Glutamatergic neuron (in vitro differentiated cells): ENCODE data around the gene RAB40A. TPM values are rescaled to one million over a fixed set of nuclear protein-coding genes. Genes with fewer than 3 reads are reported as not detected.
"Not testable (repeated sequence)": the region's sequence is repeated elsewhere in the genome, so short reads cannot be mapped to it uniquely, and the experiment has no call there.

Experiments
- DNase-seq: peaks from one replicate; pipeline ENCODE4 v3.0.0; 2022
- H3K27ac Mint-ChIP-seq: one replicate; pipeline ENCODE4 v1.8.0; 2020; ENCODE audit warnings: mild to moderate bottlenecking, mixed read lengths, inconsistent platforms; ENCODE audit not compliant: unreplicated experiment
- H3K27me3 Mint-ChIP-seq: one replicate; pipeline ENCODE4 v1.8.0; 2020; ENCODE audit warnings: mild to moderate bottlenecking, moderate library complexity, mixed read lengths, inconsistent platforms; ENCODE audit not compliant: unreplicated experiment
- H3K36me3 Mint-ChIP-seq: one replicate; pipeline ENCODE4 v1.8.0; 2020; ENCODE audit warnings: mild to moderate bottlenecking, mixed read lengths, inconsistent platforms; ENCODE audit not compliant: unreplicated experiment
- H3K4me1 Mint-ChIP-seq: one replicate; pipeline ENCODE4 v1.8.0; 2020; ENCODE audit warnings: mild to moderate bottlenecking, low read depth, mixed read lengths, inconsistent platforms; ENCODE audit not compliant: unreplicated experiment
- H3K4me3 Mint-ChIP-seq: one replicate; pipeline ENCODE4 v1.8.0; 2020; ENCODE audit warnings: mild to moderate bottlenecking, mixed read lengths, inconsistent platforms; ENCODE audit not compliant: unreplicated experiment
- H3K9me3 Mint-ChIP-seq: one replicate; pipeline ENCODE4 v1.8.0; 2020; ENCODE audit warnings: mild to moderate bottlenecking, moderate library complexity, mixed read lengths, inconsistent platforms; ENCODE audit not compliant: unreplicated experiment
- total RNA-seq: library from RNA; stranded (reverse); fragmentation: NEBNext Ultra II Directional; extraction: Animal tissue kit (Norgen Biotek cat#: 25700); gene quantifications from one replicate; pipeline ENCODE4 v1.2.1, GENCODE V29; 2021; ENCODE audit not compliant: unreplicated experiment
- TF ChIP-seq, protein P1 (sequence below): fragments of 200-600 bp; sonication (generic); IDR thresholded peaks from one replicate; pipeline ENCODE4 v1.5.0; 2021; ENCODE audit not compliant: partially characterized antibody, unreplicated experiment

RAB40A gene
- total RNA-seq, 1 donor from 2014 or later = 0.47 TPM

DNA sequence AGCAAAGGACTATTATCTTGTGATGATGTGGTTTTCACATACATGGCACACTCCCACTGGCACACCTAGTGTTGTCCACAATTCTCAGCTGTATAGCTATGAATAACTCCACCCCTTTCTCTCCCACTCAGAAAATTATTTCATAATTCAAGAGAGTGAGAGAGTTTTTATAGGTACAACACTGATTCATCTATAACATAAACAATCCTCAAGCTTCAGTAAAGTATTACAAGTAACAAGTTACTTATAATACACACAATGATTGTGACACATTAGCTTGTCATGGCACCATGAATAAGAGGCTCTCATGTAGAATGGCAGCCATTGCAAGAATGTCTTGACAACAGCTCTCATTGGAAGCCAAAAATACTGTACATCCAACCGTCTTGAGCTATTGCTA, 43.9 kb downstream of the RAB40A start:
- DNase-seq = no peak
- H3K4me3 Mint-ChIP-seq = no peak overlapping the region
- H3K4me1 Mint-ChIP-seq = no peaks in the 10 kb centered on the region
- TF ChIP-seq, protein P1, sequence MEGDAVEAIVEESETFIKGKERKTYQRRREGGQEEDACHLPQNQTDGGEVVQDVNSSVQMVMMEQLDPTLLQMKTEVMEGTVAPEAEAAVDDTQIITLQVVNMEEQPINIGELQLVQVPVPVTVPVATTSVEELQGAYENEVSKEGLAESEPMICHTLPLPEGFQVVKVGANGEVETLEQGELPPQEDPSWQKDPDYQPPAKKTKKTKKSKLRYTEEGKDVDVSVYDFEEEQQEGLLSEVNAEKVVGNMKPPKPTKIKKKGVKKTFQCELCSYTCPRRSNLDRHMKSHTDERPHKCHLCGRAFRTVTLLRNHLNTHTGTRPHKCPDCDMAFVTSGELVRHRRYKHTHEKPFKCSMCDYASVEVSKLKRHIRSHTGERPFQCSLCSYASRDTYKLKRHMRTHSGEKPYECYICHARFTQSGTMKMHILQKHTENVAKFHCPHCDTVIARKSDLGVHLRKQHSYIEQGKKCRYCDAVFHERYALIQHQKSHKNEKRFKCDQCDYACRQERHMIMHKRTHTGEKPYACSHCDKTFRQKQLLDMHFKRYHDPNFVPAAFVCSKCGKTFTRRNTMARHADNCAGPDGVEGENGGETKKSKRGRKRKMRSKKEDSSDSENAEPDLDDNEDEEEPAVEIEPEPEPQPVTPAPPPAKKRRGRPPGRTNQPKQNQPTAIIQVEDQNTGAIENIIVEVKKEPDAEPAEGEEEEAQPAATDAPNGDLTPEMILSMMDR = no peak
- no peaks in the 10 kb centered on the region for H3K36me3 Mint-ChIP-seq
- no peaks in the 10 kb centered on the region for H3K9me3 Mint-ChIP-seq
- no peaks in the 10 kb centered on the region for H3K27me3 Mint-ChIP-seq
- H3K27ac Mint-ChIP-seq = no peak overlapping the region

DNA sequence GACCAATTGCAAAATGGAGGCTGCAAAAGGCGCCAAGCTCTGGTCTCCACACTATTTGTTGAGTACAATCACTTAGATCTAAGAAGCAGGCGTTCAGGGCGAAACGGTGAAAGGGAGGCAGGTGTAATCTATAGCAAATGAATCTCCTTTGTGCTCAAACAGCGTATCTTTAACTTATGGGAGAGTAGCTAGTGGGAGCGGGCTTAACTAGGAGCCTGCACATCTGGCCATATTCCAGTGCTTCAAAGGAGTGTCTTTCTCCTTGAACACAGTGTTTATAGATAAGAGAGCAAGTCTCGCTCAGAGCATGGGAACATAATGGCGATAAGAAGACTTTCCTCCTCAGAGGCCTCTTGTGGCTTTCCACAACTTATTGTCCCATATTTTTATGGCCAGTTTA, 49.3 kb downstream of the RAB40A start:
- H3K4me3 Mint-ChIP-seq, H3K4me1 Mint-ChIP-seq, DNase-seq, H3K27ac Mint-ChIP-seq, H3K36me3 Mint-ChIP-seq, H3K27me3 Mint-ChIP-seq, H3K9me3 Mint-ChIP-seq: not testable (repeated sequence)

DNA sequence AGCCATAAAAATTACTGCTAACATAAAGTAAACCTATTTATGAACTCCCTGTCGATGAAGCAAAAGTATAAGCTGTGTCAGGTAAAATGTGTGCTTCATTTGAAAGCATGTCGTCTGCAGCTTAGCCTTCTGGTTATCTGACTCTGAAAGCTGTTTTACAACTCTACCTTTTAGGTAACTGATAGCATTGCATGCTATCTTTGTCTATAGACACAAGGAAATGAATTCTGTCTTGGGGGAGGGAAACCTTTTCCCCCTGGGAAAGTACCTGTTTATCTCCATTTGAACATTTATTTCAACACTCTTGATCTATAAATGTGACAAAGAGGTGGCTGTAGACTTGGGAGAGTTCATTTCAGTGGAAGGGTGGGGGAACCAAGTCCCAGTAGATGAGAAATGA, 51.4 kb downstream of the RAB40A start:
- H3K27ac Mint-ChIP-seq = no peak overlapping the region
- no peaks in the 10 kb centered on the region for H3K9me3 Mint-ChIP-seq
- no peak overlapping the region for H3K4me3 Mint-ChIP-seq
- H3K36me3 Mint-ChIP-seq = no peaks in the 10 kb centered on the region
- DNase-seq = no peak
- H3K4me1 Mint-ChIP-seq = no peaks in the 10 kb centered on the region
- TF ChIP-seq, protein P1 = no peak
- H3K27me3 Mint-ChIP-seq = no peaks in the 10 kb centered on the region

DNA sequence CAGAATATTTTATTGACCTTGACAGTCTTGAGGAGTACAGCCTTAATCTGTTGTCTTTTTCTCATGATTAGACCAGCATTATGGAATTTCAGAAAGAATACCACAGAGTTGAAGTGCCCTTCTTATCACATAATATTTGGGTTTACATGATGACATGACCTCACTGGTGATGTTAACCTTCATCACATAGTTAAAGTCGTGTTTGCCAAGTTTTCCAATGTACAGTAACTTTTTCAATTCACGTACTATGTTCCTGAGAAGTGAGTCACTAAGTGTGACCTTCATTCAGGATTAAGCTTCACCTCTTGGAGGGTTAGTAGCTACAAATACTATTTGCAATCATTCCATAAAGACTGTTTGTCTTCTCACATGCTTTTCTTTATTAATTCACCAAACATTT, 52.1 kb downstream of the RAB40A start:
- TF ChIP-seq, protein P1 = no peak
- Mint-ChIP-seq H3K36me3 (no peaks in the 10 kb centered on the region), H3K27me3 (no peaks in the 10 kb centered on the region), H3K27ac (no peak overlapping the region), H3K4me3 (no peak overlapping the region), H3K4me1 (no peaks in the 10 kb centered on the region), H3K9me3 (no peaks in the 10 kb centered on the region)
- no peak for DNase-seq

DNA sequence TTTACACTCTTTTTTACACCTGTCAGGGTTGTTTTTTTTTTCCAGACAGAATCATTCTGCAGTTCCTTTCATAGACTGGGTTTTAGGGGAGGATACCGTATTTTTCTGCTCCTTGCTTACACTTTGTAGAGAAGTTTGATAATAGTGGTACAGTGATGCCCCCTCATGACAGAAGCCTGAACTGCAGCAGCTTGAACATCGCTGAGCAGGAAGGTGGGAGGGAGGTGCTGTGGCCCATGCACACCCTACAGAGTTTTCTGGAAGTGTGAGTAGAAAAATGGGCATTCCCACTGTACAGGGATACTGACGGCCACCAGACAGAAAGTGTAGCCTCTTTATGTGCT, 54.5 kb downstream of the RAB40A start:
- H3K4me3 Mint-ChIP-seq = peak overlapping the region; percentile 46
- no peaks in the 10 kb centered on the region for H3K27me3 Mint-ChIP-seq
- TF ChIP-seq, protein P1 = peak; percentile 63
- H3K36me3 Mint-ChIP-seq = no peaks in the 10 kb centered on the region
- no peaks in the 10 kb centered on the region for H3K4me1 Mint-ChIP-seq
- H3K9me3 Mint-ChIP-seq = no peaks in the 10 kb centered on the region
- H3K27ac Mint-ChIP-seq = peak overlapping the region; percentile 72
- DNase-seq = peak; percentile 72
